ENCODE results near the gene CD14.

DNA sequence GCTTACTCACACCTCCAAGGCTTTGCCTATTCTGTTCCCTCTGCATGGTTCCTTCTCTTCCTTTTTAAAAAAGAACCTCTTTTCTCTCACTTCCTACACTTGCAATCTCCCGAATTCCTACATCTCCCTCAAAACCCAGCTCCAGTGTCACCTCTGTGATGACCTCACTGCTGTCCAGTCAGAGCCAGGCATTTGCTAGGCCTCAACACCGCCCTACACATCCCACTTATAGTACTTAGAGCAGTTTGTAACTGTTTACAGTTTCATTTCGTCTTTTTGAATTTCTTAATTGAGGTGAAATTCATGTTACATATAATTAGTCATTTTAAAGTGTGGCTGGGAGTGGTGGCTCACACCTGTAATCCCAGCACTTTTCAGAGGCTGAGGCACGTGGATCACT lies 30.8 kb downstream of the CD14 start:
- TF ChIP-seq, protein P1, sequence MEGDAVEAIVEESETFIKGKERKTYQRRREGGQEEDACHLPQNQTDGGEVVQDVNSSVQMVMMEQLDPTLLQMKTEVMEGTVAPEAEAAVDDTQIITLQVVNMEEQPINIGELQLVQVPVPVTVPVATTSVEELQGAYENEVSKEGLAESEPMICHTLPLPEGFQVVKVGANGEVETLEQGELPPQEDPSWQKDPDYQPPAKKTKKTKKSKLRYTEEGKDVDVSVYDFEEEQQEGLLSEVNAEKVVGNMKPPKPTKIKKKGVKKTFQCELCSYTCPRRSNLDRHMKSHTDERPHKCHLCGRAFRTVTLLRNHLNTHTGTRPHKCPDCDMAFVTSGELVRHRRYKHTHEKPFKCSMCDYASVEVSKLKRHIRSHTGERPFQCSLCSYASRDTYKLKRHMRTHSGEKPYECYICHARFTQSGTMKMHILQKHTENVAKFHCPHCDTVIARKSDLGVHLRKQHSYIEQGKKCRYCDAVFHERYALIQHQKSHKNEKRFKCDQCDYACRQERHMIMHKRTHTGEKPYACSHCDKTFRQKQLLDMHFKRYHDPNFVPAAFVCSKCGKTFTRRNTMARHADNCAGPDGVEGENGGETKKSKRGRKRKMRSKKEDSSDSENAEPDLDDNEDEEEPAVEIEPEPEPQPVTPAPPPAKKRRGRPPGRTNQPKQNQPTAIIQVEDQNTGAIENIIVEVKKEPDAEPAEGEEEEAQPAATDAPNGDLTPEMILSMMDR (IDR thresholded peaks at IDR 0.05), result no peak
- TF ChIP-seq POLR2A (IDR thresholded peaks at IDR 0.05), result no peak

All from esophagus squamous epithelium (tissue), 4 donors.